ENCODE results near the gene LHPP. TPM values are rescaled to one million over a fixed set of nuclear protein-coding genes. Genes with fewer than 3 reads are reported as not detected.

The LHPP gene
- total and polyA plus RNA-seq, 10 of the 15 experiments (the other 5 are each of a cell fraction or from before 2014, with no cell fraction given), result 0.79 to 9.8 (median 6.7) TPM

GRCh38 chr10:124546055-124546369 lies 84.4 kb downstream of the LHPP start (continued):
- TF ChIP-seq ASH2L (IDR thresholded peaks at IDR 0.05; ENCODE audit: borderline replicate concordance, low read depth), result no peak
- TF ChIP-seq POU2F2 (IDR thresholded peaks at IDR 0.05; ENCODE audit: borderline replicate concordance, low read depth, low read length), result no peak
- no peak for TF ChIP-seq BCLAF1 (IDR thresholded peaks at IDR 0.05)
- TF ChIP-seq FOXK2 (IDR thresholded peaks at IDR 0.05), result no peak
- TF ChIP-seq SMAD5 (IDR thresholded peaks at IDR 0.05; ENCODE audit: low read depth), result no peak
- TF ChIP-seq HSF1 (IDR thresholded peaks at IDR 0.05; ENCODE audit: low read depth, low read length), result no peak
- TF ChIP-seq EP300 (IDR thresholded peaks at IDR 0.05; ENCODE audit: borderline replicate concordance in 1 of 2, control insufficient read depth in 1 of 2, low read depth in 2 of 2, low read length in 2 of 2), result no peak

- POLR2A ChIA-PET, result no interaction called here
- BruUV-seq (replicated peaks), result no TSS peak
- TF ChIP-seq NFXL1 (IDR thresholded peaks at IDR 0.05; ENCODE audit: borderline replicate concordance) (no peak), ZNF687 (IDR thresholded peaks at IDR 0.05) (no peak), BMI1 (IDR thresholded peaks at IDR 0.05; ENCODE audit: borderline replicate concordance) (no peak), IRF3 (IDR thresholded peaks at IDR 0.05) (no peak), ASH2L (IDR thresholded peaks at IDR 0.05; ENCODE audit: borderline replicate concordance, low read depth) (no peak), TBL1XR1 (IDR thresholded peaks at IDR 0.05; ENCODE audit: low read depth, low read length) (no peak)
Measured at GRCh38 chr10:124546957-124547646, 85.5 kb downstream of the LHPP start.

More at GRCh38 chr10:124546957-124547646, 85.5 kb downstream of the LHPP start:
- Histone ChIP-seq H3K9ac (ENCODE audit: control insufficient read depth, insufficient read depth, low read length) (no peak overlapping the region), H3K79me2 (ENCODE audit: control insufficient read depth, insufficient read depth, low read length) (no peaks in the 10 kb centered on the region), H3K4me1 (ENCODE audit: control insufficient read depth, insufficient read depth, low read length) (peaks cover 3% of the 10 kb centered on the region), H3K4me3 (no peak overlapping the region), H4K20me1 (ENCODE audit: control insufficient read depth, insufficient read depth) (no peaks in the 10 kb centered on the region), H2AFZ (ENCODE audit: control insufficient read depth, low read depth, low read length) (no peak overlapping the region), H3K9me3 (replicated peaks; ENCODE audit: control insufficient read depth, insufficient read depth, low read length) (no peaks in the 10 kb centered on the region), H3K4me2 (ENCODE audit: control insufficient read depth, insufficient read depth) (no peak overlapping the region), H3K27me3 (replicated peaks in 1 of 2; ENCODE audit: control insufficient read depth in 2 of 2, insufficient read depth in 2 of 2, low read length in 1 of 2) (no peaks in the 10 kb centered on the region; a peak in 1 of 4 replicates), H3K36me3 (ENCODE audit: control insufficient read depth in 2 of 2, insufficient read depth in 2 of 2, low read length in 1 of 2) (no peaks in the 10 kb centered on the region), H3K27ac (ENCODE audit: control insufficient read depth, insufficient read depth) (no peak overlapping the region)
- WGBS (ENCODE audit: insufficient coverage, insufficient replicate concordance, low lambda C conversion rate, missing lambda C conversion rate), result 46% methylated on average over 15 of the region's 15 CpGs
- intact Hi-C loops (cut with micrococcal nuclease; ENCODE audit: unreplicated experiment), result no loop called here
- no peak for FAIRE-seq
- ChIA-PET SMC1A (ENCODE audit: uncharacterized antibody, unreplicated experiment) (no interaction called here), RAD21 (ENCODE audit: unreplicated experiment) (interaction anchor here (1.1 to 3.3 kb wide), 2 partner anchors 73 to 194 kb away, joined by 5 to 11 read pairs; no protein-coding TSS in a partner anchor), CTCF (interaction anchor here (0.7 to 2.5 kb wide), 3 partner anchors 118 to 280 kb away, joined by 3 to 11 read pairs (median 7); no protein-coding TSS in a partner anchor)
- ATAC-seq, result no peak
- no peak for DNase-seq (ENCODE audit: low read depth, low spot score)
- in situ Hi-C loops (cut with MboI), result no loop called here
